Stimulated activated CD8-positive, alpha-beta memory T cell treated with anti-CD3 and anti-CD28 coated beads, Interleukin-12 subunit alpha, Interleukin-12 subunit beta, amount 100 ng/mL, for 24 hours (primary cell): ENCODE results near the gene ABCD1.
"Not testable (repeated sequence)": the region's sequence is repeated elsewhere in the genome, so short reads cannot be mapped to it uniquely, and the experiment has no call there.

ENCODE experiments used
- DNase-seq: peaks from one replicate; pipeline ENCODE4 v3.0.0-alpha.2; 2020; ENCODE audit errors: extremely low read depth

Gene ABCD1

GRCh38 chrX:153734871-153735270, 10.2 kb downstream of the ABCD1 start:
- no peak for DNase-seq

GRCh38 chrX:153735274-153735673, 10.6 kb downstream of the ABCD1 start:
- no peak for DNase-seq

- no peak for DNase-seq
These were observed 11.6 kb downstream of the ABCD1 start for GRCh38 chrX:153736071-153736820.

GRCh38 chrX:153736871-153737441, 12.3 kb downstream of the ABCD1 start:
- no peak for DNase-seq

- no peak for DNase-seq
These were observed 13.5 kb downstream of the ABCD1 start for GRCh38 chrX:153738056-153738605.

GRCh38 chrX:153739754-153740486, 15.3 kb downstream of the ABCD1 start:
- DNase-seq: no peak

- DNase-seq: no peak
These were observed 16.1 kb downstream of the ABCD1 start for GRCh38 chrX:153740631-153741222.

- DNase-seq: no peak
These were observed 16.8 kb downstream of the ABCD1 start for GRCh38 chrX:153741446-153741845.

- DNase-seq: not testable (repeated sequence)
These were observed 17.5 kb downstream of the ABCD1 start for GRCh38 chrX:153742111-153742510.

- not testable (repeated sequence) for DNase-seq
These were observed 18.3 kb downstream of the ABCD1 start for GRCh38 chrX:153742796-153743467.

GRCh38 chrX:153743468-153744209, 19.0 kb downstream of the ABCD1 start:
- not testable (repeated sequence) for DNase-seq

GRCh38 chrX:153744210-153745066, 19.8 kb downstream of the ABCD1 start:
- DNase-seq: no peak

GRCh38 chrX:153745067-153745433, 20.4 kb downstream of the ABCD1 start:
- DNase-seq: not testable (repeated sequence)

- no peak for DNase-seq
These were observed 21.7 kb downstream of the ABCD1 start for GRCh38 chrX:153746359-153746758.

GRCh38 chrX:153746991-153747390, 22.3 kb downstream of the ABCD1 start:
- not testable (repeated sequence) for DNase-seq

GRCh38 chrX:153749017-153749416, 24.4 kb downstream of the ABCD1 start:
- DNase-seq: not testable (repeated sequence)

GRCh38 chrX:153750127-153750774, 25.6 kb downstream of the ABCD1 start:
- DNase-seq: no peak

GRCh38 chrX:153755136-153755535, 30.5 kb downstream of the ABCD1 start:
- DNase-seq: no peak

- DNase-seq: no peak
These were observed 37.2 kb downstream of the ABCD1 start for GRCh38 chrX:153761863-153762262.
